ENCODE results near the gene MRPL42.
"Not testable (repeated sequence)": the region's sequence is repeated elsewhere in the genome, so short reads cannot be mapped to it uniquely, and the experiment has no call there.

Gene MRPL42

DNA sequence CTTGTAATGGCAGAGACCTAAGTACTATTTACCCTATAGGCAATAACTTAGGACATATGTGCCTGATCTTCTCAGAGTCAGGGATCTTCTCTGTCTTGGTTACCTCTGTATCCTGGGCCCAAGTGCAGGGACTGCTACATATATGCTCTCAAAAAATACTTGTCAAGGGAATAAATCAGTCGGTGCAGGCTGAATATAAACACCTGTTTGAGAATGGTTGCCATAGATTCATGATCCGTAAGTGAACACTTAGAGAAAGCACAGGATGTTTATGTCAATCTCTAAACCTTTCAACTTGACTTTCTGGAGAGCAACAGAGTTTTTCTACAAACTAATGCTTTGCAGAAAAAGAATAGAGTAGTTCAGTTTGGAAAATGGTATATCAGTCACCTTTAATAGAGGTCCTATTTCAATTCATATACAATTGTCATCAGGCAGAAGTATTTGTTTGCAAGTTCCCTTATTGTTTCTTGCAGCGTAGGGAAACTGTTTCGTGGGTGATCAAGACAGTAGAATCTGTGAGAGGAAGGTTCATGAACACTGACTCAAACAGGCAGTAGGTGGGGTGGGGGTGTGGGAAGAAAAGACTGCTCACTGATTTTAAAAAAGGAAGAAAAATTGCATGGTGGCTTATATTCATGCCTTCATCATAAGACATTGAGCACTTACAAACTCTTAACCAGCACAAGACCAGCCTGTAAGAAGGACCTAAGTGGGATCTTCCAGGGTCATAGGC, 19.6 kb upstream of the MRPL42 start:
- peak; percentile 59 for DNase-seq

DNA sequence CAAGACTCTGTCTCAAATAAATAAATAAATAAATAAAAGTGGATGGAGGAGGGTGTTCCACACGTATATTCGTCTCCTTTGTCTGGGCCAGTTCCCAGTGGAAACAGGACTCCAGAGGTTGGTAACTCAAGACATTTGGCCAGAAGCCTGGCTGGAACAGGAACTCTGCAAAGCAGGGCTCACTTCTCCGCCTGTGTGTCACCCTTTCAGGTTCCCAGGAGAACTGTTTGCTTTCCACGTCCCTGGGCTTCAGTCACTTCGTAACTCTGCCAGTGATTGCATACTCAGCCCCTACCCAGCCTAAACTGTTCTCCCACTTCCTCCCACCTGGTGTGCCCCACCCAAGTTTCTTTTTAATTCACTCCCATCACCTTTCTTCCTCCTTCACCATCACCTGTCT, 18.5 kb upstream of the MRPL42 start:
- no peak for DNase-seq

DNA sequence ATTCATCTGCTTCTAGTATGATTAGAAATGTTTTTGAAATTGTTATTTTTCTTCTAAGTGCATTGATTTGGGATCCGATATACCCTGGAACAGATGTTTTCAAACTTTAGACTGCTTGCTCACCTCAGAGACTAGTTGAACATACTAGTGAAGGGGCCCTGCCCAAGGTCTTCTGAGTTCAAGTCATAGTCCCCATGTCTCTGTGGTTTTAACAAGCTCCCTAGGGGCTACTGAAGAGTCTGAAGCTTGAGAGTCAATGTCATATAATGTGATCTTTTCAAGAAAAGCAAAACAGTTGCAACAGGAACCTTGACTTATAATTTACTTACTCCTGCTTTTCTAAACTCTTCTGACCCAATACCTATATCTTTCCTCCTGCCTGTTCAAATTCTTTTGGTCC, 18.0 kb upstream of the MRPL42 start:
- no peak for DNase-seq

DNA sequence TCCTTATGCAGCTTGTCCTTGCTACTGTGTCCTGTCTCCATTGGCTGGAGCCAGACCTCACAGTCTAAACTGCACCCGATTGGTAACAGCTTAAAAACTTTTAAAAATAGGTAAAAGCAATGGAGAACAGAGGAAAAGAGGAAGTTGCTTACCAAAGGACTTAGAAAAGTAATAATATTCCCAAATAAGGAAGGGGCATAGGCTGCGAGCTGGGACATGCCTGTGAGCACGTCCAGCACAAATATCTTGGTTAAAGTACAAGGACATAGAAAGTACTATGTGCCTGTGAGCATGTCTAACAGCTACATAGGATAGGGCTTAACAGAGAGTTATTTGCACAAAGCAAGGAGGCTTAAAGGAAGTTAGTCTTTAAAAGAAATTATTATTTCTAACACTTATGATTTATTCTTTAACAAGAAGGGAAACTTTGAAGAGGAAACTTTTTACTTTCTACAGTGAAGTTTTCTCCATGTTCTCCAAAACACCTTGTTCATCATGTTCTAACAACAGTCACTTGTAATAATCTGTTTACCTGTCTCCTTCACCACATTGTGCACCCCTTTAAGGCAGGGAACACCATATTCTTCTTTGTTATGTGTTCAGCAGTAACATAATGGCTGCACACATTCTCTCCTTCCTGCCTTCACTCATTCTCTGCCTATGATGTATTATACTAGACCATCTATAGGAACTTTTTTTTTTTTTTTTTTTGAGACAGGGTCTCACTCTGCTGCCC, 15.7 kb upstream of the MRPL42 start:
- DNase-seq, result no peak

- DNase-seq, result no peak
Observed at GRCh38 chr12:93453633-93454032, 13.7 kb upstream of the MRPL42 start.

- no peak for DNase-seq
Observed at GRCh38 chr12:93456077-93456476, 11.2 kb upstream of the MRPL42 start.

DNA sequence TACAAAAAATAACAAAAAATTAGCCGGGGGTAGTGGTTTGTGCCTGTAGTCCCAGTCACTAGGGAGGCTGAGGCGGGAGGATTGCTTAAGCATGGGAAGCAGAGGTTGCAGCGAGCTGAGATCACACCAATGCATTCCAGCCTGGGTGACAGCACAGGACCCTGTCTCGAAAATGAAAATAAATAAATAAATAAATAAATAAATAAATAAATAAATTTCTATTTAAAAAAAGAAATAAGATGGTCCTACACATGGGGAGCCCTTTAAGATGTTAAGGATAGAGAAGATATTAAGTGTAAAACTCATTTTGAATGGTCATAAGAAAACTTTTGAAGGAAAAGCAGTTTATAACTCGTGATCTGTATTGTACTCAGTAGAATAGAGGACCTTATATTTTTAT, 8.2 kb upstream of the MRPL42 start:
- no peak for DNase-seq

DNA sequence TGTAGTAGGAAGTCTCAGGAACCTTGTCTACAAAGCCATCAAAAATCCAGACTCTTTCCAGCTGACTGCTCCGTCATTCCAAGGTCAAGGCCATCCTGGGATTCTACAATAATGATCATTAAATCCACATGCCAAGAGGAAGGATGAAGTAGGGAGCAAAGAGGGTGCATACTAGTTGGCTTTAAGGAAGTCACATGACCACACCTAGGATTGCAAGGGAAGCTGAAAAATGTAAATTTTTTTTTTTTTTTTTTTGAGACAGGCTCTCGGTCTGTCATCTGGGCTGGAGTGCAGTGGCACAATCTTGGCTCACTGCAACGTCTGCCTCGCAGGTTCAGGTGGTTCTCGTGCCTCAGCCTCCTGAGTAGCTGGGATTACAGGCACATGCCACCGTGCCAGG, 7.3 kb upstream of the MRPL42 start:
- DNase-seq, result no peak

DNA sequence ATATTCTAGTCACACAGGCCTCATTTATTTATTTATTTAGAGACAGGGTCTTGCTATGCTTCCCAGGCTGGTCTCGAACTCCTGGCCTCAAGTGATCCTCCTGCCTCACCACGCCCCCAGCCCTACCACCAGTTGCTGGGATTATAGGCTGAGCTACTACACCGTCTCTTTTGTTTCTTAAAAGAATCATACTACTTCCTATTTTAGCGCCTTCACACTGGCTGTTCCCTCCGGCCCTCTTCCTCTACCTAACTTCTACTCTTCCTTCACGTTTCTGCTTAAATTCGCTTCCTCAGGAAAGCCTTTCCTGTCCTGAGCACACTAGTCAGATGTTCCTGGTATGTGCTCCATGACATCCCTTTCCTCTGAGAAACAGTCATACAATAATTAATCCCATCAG, 6.4 kb upstream of the MRPL42 start:
- no peak for DNase-seq

DNA sequence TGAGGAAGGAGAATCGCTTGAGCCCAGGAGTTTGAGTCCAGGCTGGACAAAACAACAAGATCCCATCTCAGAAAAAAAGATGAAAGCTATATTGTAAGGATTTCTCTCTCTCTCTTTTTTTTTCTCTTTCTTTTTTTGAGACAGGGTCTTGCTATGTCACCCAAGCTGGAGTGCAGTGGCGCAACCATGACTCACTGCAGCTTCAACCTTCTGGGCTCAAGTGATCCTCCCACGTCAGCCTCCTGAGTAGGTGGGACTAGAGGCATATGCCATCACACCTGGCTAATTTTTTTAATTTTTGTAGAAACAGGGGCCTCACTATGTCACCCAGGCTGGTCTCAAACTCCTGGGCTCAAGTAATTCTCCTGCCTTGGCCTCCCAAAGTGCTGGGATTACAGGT, 5.8 kb upstream of the MRPL42 start:
- no peak for DNase-seq

- DNase-seq, result no peak
Observed at GRCh38 chr12:93465841-93466240, 1.5 kb upstream of the MRPL42 start.

DNA sequence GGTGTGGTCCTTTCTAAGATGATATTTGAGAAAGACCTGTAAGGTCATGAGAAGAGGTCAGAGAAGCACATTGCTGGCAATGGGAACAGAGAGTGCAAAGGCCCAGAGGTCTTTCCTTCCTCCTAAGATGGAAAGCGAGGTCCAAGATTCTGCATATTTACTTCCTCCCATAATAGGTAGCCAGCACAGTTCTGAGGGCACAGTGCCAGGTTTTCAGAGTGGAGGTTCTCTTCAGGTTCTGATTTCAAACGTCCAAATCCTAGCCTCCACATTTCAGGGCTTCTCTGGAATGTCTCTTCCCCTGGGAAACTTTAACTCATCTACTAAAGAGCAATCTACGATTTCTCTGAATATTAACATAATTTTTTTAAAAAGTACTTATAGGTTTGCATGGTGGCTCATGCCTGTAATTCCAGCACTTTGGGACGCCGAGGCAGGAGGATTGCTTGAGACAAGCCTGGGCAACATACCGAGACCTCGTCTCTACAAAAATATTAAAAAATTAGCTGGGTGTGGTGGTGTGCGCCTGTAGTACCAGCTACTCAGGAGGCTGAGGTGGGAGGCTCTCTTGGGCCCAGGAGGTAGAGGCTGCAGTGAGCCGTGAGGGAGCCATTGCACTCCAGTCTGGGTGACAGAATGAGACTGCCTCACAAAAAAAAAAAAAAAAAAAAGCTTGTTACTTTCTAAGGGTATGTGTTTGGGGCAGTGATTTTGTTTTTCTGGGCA, 526 bp upstream of the MRPL42 start:
- DNase-seq, result no peak

GRCh38 chr12:93468008-93468371, 676 bp downstream of the MRPL42 start:
- peak; percentile 57 for DNase-seq

- DNase-seq, result no peak
Observed at GRCh38 chr12:93469386-93469785, 2.1 kb downstream of the MRPL42 start.

DNA sequence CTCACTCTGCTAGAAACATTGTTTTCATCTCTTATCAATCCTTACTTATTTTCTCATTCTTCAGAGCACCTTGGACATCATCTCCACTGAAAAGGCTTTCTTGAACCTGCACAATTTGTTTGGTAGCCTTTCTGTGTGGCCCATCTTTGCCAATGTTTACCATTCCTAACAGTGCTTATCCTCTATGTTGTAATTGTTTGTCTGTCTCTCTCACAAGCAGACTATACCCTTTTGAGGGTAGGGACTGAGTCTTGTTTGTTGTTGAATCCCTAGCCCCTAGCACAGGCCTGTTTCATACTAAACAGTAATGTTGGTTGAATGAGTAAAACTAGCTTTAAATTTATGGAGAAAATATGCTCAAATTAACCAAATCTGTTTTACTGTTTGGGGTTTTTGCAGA, 9.2 kb downstream of the MRPL42 start:
- DNase-seq, result no peak

DNA sequence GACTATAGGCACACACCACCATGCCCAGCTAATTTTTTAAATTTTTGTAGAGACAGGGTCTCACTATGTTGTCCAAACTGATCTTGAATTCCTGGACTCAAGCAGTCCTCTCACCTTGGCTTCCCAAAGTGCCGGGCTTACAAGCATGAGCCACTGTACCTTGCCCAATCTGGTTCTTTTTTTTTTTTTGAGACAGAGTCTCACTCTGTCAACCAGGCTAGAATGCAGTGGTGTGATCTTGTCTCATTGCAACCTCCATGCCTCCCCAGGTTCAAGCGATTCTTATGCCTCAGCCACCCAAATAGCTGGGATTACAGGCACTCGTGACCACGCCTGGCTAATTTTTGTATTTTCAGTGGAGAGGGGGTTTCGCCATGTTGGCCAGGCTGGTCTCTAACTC, 15.4 kb downstream of the MRPL42 start:
- no peak for DNase-seq

DNA sequence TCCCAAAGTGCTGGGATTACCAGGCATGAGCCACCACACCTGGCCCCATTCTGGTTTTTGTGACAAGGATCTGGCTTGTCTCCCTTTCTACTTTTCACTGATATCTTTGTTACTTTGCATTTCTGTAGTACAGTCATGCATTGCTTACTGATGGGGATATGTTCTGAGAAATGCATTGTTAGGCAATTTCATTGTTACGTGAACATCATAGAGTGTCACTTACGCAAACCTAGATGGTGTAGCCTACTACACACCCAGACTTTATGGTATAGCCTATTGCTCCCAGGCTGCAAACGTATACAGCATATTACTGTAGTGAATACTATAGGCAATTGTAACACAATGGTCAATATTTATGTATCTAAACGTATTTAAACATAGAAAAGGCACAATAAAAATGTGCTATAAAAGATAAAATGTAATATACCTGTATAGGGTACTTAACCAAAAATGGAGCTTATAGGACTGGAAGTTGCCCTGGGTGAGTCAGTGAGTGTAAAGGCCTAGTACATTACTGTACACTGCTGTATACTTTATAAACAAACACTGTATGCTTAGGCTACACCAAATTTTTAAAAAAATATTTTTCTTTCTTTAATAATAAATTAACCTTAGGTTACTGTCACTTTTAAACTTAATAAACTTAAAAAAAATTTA, 16.0 kb downstream of the MRPL42 start:
- no peak for DNase-seq

- DNase-seq, result no peak
Observed at GRCh38 chr12:93484315-93484981, 17.1 kb downstream of the MRPL42 start.

DNA sequence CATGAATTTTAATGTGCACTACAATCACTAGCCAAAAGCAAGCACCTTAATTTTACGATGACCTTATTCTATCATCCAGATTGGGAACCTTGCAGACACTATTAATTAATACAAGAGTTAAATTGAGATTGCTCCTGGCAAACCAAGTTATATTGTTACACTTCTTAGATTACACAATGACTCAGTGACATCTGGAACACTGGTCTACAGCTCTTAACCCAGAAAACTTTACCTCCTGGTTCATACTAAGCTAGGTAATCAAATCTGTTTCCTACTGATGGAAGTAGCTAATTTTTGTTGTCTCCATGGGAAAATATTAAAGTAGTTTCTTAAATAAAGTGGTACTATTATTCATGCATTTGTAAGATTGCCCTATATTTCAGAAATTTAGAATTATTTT, 25.5 kb downstream of the MRPL42 start:
- DNase-seq, result not testable (repeated sequence)

GRCh38 chr12:93494096-93494495, 26.8 kb downstream of the MRPL42 start:
- no peak for DNase-seq

DNA sequence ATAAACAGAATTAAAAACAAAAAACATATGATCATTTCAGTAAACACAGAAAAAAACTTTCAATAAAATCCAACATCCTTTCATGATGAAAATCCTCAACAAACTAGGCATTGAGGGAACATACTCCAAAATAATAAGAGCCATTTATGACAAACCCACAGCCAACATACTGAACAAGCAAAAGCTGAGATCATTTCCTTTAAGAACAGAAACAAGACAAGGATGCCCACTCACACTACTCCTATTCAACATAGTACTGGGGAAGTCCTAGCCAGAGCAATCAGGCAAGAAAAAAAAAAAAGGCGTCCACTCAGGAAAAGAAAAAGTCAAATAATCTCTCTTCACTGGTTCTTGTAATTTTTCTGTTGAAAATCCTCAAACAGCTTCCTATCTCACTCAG, 30.1 kb downstream of the MRPL42 start:
- no peak for DNase-seq

DNA sequence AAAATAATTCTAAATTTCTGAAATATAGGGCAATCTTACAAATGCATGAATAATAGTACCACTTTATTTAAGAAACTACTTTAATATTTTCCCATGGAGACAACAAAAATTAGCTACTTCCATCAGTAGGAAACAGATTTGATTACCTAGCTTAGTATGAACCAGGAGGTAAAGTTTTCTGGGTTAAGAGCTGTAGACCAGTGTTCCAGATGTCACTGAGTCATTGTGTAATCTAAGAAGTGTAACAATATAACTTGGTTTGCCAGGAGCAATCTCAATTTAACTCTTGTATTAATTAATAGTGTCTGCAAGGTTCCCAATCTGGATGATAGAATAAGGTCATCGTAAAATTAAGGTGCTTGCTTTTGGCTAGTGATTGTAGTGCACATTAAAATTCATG, 31.5 kb downstream of the MRPL42 start:
- not testable (repeated sequence) for DNase-seq

DNA sequence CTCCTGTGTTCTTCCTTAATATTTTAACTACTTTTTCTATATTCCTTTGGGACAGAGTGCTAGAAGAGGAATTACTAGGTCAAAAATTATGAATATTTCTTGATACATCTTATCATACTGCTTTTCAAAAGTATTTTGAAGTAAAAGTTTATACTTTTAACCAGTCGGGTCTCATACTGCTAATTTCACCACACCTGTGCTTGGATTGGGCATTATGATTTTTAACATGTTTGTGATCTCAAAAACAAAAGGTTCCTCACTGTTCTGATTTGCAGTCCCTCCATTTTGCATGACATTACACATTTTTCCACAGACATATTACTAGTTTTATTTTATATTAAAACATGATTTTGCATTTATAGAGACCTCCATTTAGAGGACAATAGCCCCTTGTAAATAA, 32.9 kb downstream of the MRPL42 start:
- no peak for DNase-seq

Measured in NCI-H510A treated with DMSO at 0.1 percent for 48 hours (cell line).